Heart left ventricle (tissue), 13 donors: ENCODE results near the gene BEAN1.

Source experiments
- POLR2A ChIP-seq, 2 donors: fragments of 450-650 bp; IDR thresholded peaks; one replicate each; pipeline ENCODE4 v1.6.1; 2017; ENCODE audit warnings: antibody characterized with exemption in 2 of 2, mild to moderate bottlenecking in 2 of 2, moderate library complexity in 2 of 2
- TF ChIP-seq, protein P1 (sequence below), 12 donors: fragments of 200-600 bp; sonication (generic) in 4 of 12; IDR thresholded peaks; one replicate each; pipeline versions ENCODE4 v1.5.0 to v1.8.0; 2018 to 2022; ENCODE audit warnings: antibody characterized with exemption in 12 of 12, mild to moderate bottlenecking in 5 of 12
- donor health status: ischemic (EF 13 %, LVEDD 7.1; RV severe dilation, severe dysfunction).
- donor health status: DM: no; HTN: yes; CAD: no.
- donor health status: DM: no; HTN: no; CAD: no.
- donor health status: ischemic (EF 25% LVEDD 6.9; RV normal size, moderate dysfunction).
- donor health status: ischemic (EF 25% LVEDD 5.7; RV mildly dilated, moderate dysfunction).
- donor health status: ischemic (EF 35%, LVEDD 5.7; RV mildly dilated, moderate dysfunction).
- donor health status: nonischemic (EF 11% LVEDD 7.7; RV severe dilation, severe dysfunction).
- donor health status: DM: yes; HTN: yes; CAD: no.
- donor health status: PGD.
- donor health status: ischemic (EF 29% LVEDD 5.4; RV normal size, mild dysfunction).
- donor health status: nonischemic (EF 23%, LVEDD 6.1; RV moderate dilation, normal function).

DNA sequence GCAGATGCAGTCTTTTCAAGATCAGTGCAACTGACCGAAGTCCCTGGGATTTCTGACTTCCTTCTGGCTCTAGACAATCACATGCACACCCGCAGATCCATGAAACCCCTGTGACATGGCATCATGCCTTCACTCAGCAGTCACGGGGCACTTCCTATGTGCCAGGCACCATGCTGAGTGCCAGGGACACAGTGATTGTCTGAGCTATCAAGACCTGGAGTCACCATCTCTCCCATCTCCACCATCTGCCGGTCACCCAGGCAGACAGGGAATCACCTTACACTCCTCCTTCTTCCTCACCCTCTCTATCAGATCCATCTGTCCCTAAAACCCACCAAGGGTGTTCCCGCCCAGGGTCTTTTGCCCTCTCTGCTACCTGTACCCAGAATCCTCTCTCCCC lies 5.3 kb downstream of the BEAN1 start:
- TF ChIP-seq, protein P1, sequence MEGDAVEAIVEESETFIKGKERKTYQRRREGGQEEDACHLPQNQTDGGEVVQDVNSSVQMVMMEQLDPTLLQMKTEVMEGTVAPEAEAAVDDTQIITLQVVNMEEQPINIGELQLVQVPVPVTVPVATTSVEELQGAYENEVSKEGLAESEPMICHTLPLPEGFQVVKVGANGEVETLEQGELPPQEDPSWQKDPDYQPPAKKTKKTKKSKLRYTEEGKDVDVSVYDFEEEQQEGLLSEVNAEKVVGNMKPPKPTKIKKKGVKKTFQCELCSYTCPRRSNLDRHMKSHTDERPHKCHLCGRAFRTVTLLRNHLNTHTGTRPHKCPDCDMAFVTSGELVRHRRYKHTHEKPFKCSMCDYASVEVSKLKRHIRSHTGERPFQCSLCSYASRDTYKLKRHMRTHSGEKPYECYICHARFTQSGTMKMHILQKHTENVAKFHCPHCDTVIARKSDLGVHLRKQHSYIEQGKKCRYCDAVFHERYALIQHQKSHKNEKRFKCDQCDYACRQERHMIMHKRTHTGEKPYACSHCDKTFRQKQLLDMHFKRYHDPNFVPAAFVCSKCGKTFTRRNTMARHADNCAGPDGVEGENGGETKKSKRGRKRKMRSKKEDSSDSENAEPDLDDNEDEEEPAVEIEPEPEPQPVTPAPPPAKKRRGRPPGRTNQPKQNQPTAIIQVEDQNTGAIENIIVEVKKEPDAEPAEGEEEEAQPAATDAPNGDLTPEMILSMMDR (IDR thresholded peaks at IDR 0.05): no peak
- no peak for TF ChIP-seq POLR2A (IDR thresholded peaks at IDR 0.05)
